ENCODE measurements around the gene HS3ST3A1. TPM values are rescaled to one million over a fixed set of nuclear protein-coding genes. Genes with fewer than 3 reads are reported as not detected.

The HS3ST3A1 gene
- total and polyA plus RNA-seq, 2 experiments from 2014 or later: 5.4 to 24.1 TPM

GRCh38 chr17:13480877-13481276 is 120.9 kb downstream of the HS3ST3A1 start (continued):
- TF ChIP-seq ZNF462 (CRISPR knock-in tag; IDR thresholded peaks at IDR 0.05) (no peak), ZNF114 (CRISPR knock-in tag; IDR thresholded peaks at IDR 0.05) (no peak), EZH2phosphoT487 (IDR thresholded peaks at IDR 0.05; ENCODE audit: unreplicated experiment) (no peak), JUNB (IDR thresholded peaks at IDR 0.05; ENCODE audit: unreplicated experiment) (no peak), POLR2AphosphoS5 (IDR thresholded peaks at IDR 0.05; ENCODE audit: low read depth) (no peak), STAT1 (IDR thresholded peaks at IDR 0.05; ENCODE audit: unreplicated experiment) (no peak), CREB1 (CRISPR knock-in tag; IDR thresholded peaks at IDR 0.05; ENCODE audit: low read depth) (no peak), NANOG (IDR thresholded peaks at IDR 0.05; ENCODE audit: borderline replicate concordance) (no peak)
- TF ChIP-seq, protein P1, sequence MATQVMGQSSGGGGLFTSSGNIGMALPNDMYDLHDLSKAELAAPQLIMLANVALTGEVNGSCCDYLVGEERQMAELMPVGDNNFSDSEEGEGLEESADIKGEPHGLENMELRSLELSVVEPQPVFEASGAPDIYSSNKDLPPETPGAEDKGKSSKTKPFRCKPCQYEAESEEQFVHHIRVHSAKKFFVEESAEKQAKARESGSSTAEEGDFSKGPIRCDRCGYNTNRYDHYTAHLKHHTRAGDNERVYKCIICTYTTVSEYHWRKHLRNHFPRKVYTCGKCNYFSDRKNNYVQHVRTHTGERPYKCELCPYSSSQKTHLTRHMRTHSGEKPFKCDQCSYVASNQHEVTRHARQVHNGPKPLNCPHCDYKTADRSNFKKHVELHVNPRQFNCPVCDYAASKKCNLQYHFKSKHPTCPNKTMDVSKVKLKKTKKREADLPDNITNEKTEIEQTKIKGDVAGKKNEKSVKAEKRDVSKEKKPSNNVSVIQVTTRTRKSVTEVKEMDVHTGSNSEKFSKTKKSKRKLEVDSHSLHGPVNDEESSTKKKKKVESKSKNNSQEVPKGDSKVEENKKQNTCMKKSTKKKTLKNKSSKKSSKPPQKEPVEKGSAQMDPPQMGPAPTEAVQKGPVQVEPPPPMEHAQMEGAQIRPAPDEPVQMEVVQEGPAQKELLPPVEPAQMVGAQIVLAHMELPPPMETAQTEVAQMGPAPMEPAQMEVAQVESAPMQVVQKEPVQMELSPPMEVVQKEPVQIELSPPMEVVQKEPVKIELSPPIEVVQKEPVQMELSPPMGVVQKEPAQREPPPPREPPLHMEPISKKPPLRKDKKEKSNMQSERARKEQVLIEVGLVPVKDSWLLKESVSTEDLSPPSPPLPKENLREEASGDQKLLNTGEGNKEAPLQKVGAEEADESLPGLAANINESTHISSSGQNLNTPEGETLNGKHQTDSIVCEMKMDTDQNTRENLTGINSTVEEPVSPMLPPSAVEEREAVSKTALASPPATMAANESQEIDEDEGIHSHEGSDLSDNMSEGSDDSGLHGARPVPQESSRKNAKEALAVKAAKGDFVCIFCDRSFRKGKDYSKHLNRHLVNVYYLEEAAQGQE (IDR thresholded peaks at IDR 0.05; ENCODE audit: unreplicated experiment): no peak
- TF ChIP-seq, protein P2, sequence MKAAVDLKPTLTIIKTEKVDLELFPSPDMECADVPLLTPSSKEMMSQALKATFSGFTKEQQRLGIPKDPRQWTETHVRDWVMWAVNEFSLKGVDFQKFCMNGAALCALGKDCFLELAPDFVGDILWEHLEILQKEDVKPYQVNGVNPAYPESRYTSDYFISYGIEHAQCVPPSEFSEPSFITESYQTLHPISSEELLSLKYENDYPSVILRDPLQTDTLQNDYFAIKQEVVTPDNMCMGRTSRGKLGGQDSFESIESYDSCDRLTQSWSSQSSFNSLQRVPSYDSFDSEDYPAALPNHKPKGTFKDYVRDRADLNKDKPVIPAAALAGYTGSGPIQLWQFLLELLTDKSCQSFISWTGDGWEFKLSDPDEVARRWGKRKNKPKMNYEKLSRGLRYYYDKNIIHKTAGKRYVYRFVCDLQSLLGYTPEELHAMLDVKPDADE (IDR thresholded peaks at IDR 0.05): no peak
